Upper lobe of left lung (tissue), 4 donors: ENCODE results near the gene RASSF1.

Source experiments
- POLR2A ChIP-seq, 4 donors: fragments of 450-650 bp; IDR thresholded peaks; one replicate each; pipeline ENCODE4 v1.5.1; 2016 to 2017; ENCODE audit warnings: antibody characterized with exemption in 4 of 4, mild to moderate bottlenecking in 2 of 4
- TF ChIP-seq, protein P1 (sequence below), 6 experiments: fragments of 450-650 bp in 4 of 6; fragments of 200-600 bp in 2 of 6; sonication (generic) in 2 of 6; IDR thresholded peaks; one replicate each; pipeline ENCODE4 v1.5.1; 2016 to 2019; ENCODE audit warnings: antibody characterized with exemption in 6 of 6

DNA sequence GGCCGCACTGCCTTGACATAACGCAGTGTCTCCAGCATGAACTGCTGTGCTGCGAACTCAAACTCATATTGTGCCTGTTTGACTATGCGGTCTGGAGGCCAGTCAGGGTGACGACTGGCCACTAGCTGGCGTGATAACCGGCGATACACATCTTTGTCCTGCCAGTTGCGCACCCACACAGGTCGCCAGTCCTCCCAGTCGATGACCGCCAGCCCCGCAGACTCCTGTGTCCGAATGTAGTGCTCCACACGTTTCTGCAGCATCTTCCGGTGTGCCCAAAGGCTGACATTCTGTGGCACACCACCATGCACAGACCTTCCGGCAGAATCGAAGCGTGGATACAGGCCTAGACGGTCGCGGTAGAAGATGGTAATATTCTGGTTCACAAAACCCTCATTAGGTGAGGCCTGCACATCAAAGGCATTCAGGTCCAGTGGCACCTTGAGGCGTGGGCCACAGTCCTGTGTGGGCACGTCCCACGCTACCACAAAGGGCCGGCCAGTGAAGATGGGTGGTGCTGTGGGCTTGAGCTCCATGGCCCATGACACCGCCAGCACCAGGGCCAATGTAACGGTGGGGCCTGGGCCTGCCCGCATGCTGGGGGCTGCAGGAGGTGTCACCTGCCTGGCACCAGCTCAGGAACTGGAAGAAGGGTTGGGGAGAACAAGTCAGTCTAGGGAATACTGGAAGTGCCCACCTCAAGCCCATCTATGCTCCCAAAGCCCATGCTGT is 20.6 kb downstream of the RASSF1 start:
- no peak for TF ChIP-seq POLR2A (IDR thresholded peaks at IDR 0.05)
- TF ChIP-seq, protein P1, sequence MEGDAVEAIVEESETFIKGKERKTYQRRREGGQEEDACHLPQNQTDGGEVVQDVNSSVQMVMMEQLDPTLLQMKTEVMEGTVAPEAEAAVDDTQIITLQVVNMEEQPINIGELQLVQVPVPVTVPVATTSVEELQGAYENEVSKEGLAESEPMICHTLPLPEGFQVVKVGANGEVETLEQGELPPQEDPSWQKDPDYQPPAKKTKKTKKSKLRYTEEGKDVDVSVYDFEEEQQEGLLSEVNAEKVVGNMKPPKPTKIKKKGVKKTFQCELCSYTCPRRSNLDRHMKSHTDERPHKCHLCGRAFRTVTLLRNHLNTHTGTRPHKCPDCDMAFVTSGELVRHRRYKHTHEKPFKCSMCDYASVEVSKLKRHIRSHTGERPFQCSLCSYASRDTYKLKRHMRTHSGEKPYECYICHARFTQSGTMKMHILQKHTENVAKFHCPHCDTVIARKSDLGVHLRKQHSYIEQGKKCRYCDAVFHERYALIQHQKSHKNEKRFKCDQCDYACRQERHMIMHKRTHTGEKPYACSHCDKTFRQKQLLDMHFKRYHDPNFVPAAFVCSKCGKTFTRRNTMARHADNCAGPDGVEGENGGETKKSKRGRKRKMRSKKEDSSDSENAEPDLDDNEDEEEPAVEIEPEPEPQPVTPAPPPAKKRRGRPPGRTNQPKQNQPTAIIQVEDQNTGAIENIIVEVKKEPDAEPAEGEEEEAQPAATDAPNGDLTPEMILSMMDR (IDR thresholded peaks at IDR 0.05): no peak
